HG02571 (cell line): ENCODE results near the gene ANKRD42.
"Not testable (repeated sequence)": the region's sequence is repeated elsewhere in the genome, so short reads cannot be mapped to it uniquely, and the experiment has no call there.

Experiments used
- ATAC-seq: cut with Tn5 transposase; IDR thresholded peaks from one replicate; pipeline ENCODE4 v1.9.1; 2021; ENCODE audit warnings: mild to moderate bottlenecking, moderate library complexity; ENCODE audit not compliant: unreplicated experiment

The ANKRD42 gene

DNA sequence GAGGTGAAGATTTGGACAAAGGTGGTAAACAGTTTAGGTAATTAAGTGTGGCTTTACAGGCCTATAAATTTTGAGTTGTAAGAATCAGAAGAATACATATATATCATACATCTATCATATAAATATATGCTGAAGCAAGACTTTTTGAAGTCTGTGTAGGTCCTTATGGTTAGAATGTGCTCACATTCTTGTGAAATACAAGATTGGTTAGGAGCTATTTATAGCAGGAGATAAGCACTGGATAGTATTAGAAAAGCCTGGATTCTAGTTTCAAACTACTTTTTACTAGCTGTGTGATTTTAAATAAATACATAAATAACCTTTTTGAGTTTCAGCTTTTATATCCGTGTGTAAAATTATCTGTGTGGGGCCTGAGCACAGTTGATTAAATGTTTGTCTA is 42.3 kb downstream of the ANKRD42 start:
- no peak for ATAC-seq

- no peak for ATAC-seq
These were observed 44.6 kb downstream of the ANKRD42 start for GRCh38 chr11:83238111-83238510.

GRCh38 chr11:83241291-83241946 is 47.9 kb downstream of the ANKRD42 start:
- ATAC-seq = peak; percentile 92

GRCh38 chr11:83249445-83249844 is 55.9 kb downstream of the ANKRD42 start:
- ATAC-seq = no peak

DNA sequence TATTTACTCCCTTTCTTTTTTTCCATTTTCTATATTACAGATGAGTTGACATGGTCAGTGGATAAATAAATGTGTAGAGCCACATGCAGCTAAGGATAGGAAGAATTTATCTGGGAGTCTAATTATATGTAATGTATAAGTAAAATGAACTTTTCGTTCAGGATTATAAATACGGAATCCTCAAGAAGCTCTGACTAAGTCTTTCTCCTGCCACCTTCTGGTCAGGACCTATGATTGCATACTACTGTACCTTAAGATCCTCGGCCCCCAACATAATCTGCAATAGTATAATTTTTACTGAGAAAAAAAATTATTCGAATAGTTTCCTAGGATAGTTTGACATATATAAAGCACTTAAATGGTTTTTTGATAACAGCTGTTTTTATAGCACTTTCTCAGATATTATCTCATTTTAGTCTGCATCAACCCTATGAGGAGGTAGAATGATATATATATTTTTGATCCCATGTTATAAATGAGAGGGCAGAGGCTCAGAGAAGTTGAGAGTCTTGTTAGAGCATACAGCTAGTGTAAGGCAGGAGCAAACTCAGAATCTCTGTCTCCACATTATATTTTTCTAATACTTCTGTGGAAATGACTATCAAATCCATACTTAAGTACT is 56.6 kb downstream of the ANKRD42 start:
- ATAC-seq = peak; percentile 67

DNA sequence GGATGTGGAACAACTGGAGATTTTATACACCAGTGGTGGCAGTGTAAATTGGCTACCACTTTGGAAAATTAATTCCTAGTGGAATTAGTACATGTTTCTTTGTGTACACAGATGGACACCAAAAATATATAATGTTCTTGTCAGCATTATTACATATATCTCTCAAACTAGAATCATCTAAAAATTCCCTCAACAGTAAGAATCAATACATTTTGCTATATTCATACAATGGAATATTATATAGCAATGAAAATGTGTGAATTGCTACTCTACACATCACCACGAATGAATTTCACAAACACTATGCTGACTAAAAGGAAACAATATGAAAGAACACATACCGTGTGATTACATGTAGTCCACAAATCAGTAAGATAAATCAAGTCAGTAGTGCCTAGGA is 58.8 kb downstream of the ANKRD42 start:
- ATAC-seq = no peak

GRCh38 chr11:83252941-83253340 is 59.4 kb downstream of the ANKRD42 start:
- no peak for ATAC-seq

GRCh38 chr11:83255366-83255765 is 61.9 kb downstream of the ANKRD42 start:
- ATAC-seq = no peak

GRCh38 chr11:83256602-83257340 is 63.3 kb downstream of the ANKRD42 start:
- no peak for ATAC-seq

- no peak for ATAC-seq
These were observed 64.3 kb downstream of the ANKRD42 start for GRCh38 chr11:83257761-83258168.

DNA sequence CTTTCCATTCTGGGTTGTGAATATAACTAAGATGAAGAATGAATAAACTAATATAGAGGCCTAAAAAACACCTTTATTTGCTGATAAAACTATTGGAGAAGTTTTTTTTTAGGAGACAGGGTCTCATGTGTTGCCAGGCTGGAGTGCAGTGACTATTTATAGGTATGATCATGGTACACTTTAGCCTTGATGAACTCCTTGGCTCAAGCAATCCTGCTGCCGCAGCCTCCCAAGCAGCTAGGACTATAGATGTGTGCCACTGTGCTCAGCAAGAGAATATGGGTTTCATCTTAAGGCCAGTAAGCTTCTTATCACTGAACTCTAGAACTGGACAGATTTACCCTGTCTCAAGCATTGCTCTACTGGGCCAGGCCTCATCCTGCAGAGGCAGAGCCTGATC is 66.0 kb downstream of the ANKRD42 start:
- no peak for ATAC-seq

DNA sequence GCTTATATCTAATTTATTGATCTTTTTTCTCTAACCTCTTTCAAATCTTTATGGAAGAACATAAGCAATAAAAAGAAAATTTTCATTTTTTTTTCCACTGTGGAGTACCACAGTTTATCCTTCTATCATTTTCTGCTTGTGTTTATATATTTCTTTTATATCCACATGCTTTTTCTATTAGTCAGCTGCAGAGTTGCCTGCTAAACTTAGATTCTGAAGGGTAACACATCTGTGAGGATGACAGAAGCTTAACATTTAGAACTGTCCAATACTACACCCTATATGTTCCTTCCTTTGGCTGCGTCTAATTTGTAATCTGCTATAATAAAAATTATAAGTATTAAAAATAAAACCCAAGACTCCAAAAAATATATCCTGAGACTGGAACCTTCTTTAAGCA is 71.8 kb downstream of the ANKRD42 start:
- no peak for ATAC-seq

GRCh38 chr11:83269080-83269479 is 75.6 kb downstream of the ANKRD42 start:
- not testable (repeated sequence) for ATAC-seq

- not testable (repeated sequence) for ATAC-seq
These were observed 78.2 kb downstream of the ANKRD42 start for GRCh38 chr11:83271734-83272133.

DNA sequence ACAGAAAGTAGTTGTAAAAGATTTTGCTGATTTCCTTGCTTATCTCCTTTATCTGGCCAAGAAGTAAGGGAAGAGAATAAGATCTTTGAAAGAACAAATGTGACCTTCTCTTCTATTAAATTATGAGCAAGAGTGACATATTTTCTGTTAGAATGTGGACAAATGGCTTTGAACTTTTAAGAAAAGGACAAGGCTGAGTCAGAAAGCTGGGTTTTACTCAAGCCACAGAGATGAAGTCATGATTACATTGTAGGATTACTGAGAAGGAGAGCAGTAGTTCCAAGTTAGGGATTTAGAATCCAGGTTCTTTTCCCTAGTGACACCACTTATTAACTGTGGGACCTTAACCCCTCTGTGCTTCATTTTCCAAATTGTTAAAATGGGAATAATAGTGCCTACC is 79.1 kb downstream of the ANKRD42 start:
- ATAC-seq = no peak

DNA sequence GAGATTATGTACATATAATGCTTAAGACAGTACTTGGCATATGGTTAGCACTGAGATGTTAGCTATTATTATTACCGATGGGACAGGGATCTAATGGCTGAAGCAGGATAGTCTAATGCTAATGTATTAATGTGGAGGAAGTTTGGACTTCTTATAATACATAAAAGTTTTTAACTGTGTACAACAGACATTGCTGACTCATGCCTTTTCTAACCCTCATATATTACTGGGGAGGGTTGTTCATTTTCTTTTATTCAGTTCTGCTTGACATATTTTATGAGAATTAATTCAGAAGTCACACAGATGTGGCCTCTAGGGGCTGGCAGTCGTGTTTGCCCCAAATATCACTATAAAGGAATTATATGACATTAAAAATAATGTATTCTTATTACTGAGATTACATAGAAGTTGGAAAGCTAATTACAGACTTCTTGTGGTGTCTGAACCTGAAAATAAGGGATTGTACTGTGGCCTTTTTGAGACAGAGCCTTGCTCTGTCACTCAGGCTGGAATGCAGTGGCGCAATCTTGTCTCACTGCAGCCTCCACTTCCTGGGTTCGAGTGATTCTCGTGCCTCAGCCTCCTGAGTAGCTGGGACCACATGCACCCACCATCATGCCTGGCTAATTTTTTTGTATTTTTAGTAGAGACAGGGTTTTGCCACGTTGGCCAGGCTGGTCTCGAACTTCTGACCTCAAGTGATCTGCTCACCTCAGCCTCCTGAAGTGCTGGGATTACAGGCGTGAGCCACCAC is 82.6 kb downstream of the ANKRD42 start:
- ATAC-seq = no peak

- ATAC-seq = no peak
These were observed 84.8 kb downstream of the ANKRD42 start for GRCh38 chr11:83278351-83278750.

DNA sequence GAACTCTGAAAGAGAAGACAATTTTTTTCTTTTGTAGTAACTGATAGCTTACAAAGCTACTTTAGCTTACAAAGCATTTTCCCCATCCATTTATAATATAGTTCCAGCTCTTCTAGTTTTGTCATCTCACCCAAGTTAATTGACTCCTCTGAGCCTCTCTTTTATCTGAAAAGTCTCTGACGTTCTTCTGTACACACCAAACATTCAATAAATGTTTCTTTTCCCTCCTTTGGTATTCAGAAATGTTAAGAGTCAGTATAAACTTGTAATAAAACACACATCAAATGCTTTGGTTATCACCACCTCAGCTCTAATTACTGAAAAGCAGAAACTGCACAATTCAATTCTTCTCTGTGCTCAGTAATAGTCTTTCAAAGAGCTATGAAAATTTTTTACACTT is 86.7 kb downstream of the ANKRD42 start:
- no peak for ATAC-seq

GRCh38 chr11:83282084-83282716 is 88.7 kb downstream of the ANKRD42 start:
- ATAC-seq = no peak

GRCh38 chr11:83284501-83285150 is 91.1 kb downstream of the ANKRD42 start:
- no peak for ATAC-seq
